ENCODE data around the gene SLCO2A1. TPM values are rescaled to one million over a fixed set of nuclear protein-coding genes. Genes with fewer than 3 reads are reported as not detected.

Gene SLCO2A1
- total and polyA plus RNA-seq, 11 donors = 2.8 to 28.4 (median 13.9) TPM

DNA sequence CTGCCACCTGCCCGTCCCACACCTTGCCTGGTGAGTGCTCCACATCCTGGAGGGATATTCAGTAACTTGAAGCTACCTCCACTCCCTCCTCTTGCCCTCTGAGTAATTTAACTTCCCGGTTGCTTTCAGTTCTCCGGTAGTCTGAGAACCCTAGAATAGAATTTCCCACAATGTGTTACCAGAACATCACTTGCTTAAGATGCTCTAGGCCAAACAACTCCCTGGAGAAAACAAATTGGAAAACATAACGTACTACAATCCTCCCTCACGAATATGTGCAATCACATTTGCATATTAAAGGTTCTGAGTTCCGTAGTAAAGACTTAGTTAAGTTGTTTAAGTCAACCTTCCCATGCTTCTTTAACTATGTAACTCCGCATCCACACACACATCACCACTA lies 44.8 kb downstream of the SLCO2A1 start:
- TF ChIP-seq POLR2A (IDR thresholded peaks at IDR 0.05) = no peak
- TF ChIP-seq, protein P1, sequence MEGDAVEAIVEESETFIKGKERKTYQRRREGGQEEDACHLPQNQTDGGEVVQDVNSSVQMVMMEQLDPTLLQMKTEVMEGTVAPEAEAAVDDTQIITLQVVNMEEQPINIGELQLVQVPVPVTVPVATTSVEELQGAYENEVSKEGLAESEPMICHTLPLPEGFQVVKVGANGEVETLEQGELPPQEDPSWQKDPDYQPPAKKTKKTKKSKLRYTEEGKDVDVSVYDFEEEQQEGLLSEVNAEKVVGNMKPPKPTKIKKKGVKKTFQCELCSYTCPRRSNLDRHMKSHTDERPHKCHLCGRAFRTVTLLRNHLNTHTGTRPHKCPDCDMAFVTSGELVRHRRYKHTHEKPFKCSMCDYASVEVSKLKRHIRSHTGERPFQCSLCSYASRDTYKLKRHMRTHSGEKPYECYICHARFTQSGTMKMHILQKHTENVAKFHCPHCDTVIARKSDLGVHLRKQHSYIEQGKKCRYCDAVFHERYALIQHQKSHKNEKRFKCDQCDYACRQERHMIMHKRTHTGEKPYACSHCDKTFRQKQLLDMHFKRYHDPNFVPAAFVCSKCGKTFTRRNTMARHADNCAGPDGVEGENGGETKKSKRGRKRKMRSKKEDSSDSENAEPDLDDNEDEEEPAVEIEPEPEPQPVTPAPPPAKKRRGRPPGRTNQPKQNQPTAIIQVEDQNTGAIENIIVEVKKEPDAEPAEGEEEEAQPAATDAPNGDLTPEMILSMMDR (IDR thresholded peaks at IDR 0.05) = no peak
- ATAC-seq (no peak), DNase-seq (no peak)
- intact Hi-C loops (cut with DNase I) = no loop called here
- H3K4me1 ChIP-seq = peaks cover 0 to 41% (median 2%) of the 10 kb centered on the region in 12 donors
- 81 to 85% (median 81%) methylated on average over 7 of the region's 7 CpGs for WGBS, 4 donors
- no peaks in the 10 kb centered on the region for H3K27me3 ChIP-seq
- H3K4me3 ChIP-seq = no peak overlapping the region
- no peaks in the 10 kb centered on the region for H3K9me3 ChIP-seq
- no peak overlapping the region for H3K27ac ChIP-seq
- no peaks in the 10 kb centered on the region for H3K36me3 ChIP-seq

DNA sequence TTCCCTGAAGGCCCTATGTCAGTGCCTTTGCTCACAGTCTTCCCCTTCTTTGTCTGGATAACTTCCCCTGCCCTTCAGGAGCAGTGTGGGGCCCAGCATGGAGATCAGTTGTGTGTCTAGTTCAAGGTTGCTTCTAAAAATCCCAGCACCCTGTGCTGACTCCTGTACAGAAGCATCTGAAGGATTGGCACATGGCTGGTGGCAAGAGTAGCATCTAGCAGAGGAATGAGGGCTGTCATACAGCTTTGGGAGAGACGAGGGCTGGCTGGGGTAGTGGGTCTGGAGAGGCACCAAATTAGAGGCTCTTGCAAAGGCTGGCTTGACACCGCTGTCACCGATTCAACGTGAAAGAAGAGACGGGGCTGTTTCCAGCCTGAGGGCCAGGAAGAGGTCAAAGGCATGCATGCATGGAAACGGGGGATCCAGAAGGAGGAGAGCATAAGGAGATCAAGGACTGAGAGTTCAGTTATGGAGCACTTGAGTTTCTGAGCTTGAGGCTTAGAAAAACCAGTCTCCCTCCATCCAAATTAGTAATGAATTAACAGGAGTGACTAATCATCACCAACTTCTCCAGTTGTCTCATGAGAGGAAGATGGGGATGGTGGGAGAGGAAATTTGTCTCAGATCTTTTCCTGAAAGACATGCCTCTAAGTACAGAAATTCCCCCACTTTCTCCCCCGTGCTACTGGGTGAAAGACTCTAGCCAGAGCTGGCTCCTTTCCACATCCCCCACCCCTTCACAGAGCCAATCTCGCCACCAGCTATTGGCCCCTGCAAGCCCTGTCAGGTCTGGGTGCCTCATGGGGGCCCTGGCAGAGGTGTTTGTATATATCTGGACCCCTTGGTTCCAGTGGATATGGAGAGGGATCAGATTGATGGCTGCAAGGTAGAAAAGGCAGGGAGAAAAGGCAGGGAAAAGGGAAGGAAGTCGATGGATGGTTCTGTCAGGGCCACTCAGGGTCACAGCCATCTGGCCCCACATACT lies 45.9 kb downstream of the SLCO2A1 start:
- Histone ChIP-seq H3K27ac (no peak overlapping the region), H3K9me3 (no peaks in the 10 kb centered on the region), H3K4me1 (peaks cover 0 to 42% (median 2%) of the 10 kb centered on the region in 12 donors), H3K36me3 (no peaks in the 10 kb centered on the region), H3K4me3 (no peak overlapping the region), H3K27me3 (no peaks in the 10 kb centered on the region)
- TF ChIP-seq, protein P1 (IDR thresholded peaks at IDR 0.05) = no peak
- TF ChIP-seq POLR2A (IDR thresholded peaks at IDR 0.05) = no peak
- intact Hi-C loops (cut with DNase I) = no loop called here
- ATAC-seq = no peak
- 86 to 90% (median 88%) methylated on average over 9 of the region's 9 CpGs for WGBS, 4 donors
- DNase-seq = no peak

DNA sequence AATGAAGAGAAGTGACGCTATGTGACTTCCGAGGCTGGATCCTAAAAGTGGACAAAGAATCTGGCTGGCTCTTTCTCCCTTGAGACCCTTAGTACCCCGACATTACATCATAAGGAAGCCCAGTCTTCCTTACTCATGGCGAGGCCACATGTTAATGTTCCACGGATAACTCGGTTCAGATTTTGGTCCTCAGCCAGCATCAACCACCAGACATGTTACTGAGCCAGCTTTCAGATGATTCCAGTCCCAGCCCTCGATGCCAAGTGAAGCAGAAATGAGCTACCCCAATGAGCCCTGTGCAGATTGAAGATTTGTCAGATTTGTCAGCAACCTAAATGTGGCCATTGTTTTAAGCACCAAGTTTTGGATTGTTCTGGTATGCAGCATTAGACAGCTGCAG lies 46.6 kb downstream of the SLCO2A1 start:
- TF ChIP-seq POLR2A (IDR thresholded peaks at IDR 0.05) = no peak
- TF ChIP-seq, protein P1 (IDR thresholded peaks at IDR 0.05) = no peak
- Histone ChIP-seq H3K4me1 (peaks cover 0 to 34% (median 3%) of the 10 kb centered on the region in 12 donors), H3K9me3 (no peaks in the 10 kb centered on the region), H3K36me3 (no peaks in the 10 kb centered on the region), H3K27me3 (no peaks in the 10 kb centered on the region), H3K4me3 (no peak overlapping the region), H3K27ac (no peak overlapping the region)
- WGBS, 4 donors = 70 to 92% (median 80%) methylated on average over 7 of the region's 7 CpGs
- intact Hi-C loops (cut with DNase I) = no loop called here
- ATAC-seq (no peak), DNase-seq (no peak)

DNA sequence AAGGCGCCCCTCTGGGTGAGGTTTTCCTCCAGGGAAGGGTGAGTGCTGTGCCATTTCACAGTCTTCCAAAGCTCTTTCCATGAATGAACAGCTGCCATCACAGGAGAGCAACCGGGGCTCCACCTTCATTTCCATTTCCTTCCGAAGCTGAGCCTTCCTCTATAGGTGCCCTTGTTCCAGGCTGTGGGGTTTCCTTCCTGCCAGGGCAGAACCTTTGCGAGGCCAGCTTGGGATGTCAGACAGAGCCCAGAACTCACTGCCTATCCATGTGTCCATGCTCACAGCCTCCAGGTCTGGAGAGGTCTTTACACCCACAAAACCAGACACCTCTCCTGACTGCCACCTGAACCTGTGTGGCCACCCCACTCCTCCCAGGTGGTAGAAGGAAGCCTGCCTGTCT lies 49.2 kb downstream of the SLCO2A1 start:
- H3K27ac ChIP-seq = peak overlapping the region in 1 of 12 donors; percentile 15
- H3K9me3 ChIP-seq = no peaks in the 10 kb centered on the region
- no peak overlapping the region for H3K4me3 ChIP-seq
- ATAC-seq (no peak), DNase-seq (no peak)
- TF ChIP-seq, protein P1 (IDR thresholded peaks at IDR 0.05) = no peak
- no peak for TF ChIP-seq POLR2A (IDR thresholded peaks at IDR 0.05)
- WGBS, 4 donors = 55 to 76% (median 75%) methylated on average over 4 of the region's 4 CpGs
- no peaks in the 10 kb centered on the region for H3K27me3 ChIP-seq
- H3K4me1 ChIP-seq = peaks cover 0 to 26% (median 0%) of the 10 kb centered on the region in 12 donors
- intact Hi-C loops (cut with DNase I) = no loop called here
- H3K36me3 ChIP-seq = no peaks in the 10 kb centered on the region
